ENCODE results near the gene GBE1. TPM values are rescaled to one million over a fixed set of nuclear protein-coding genes. Genes with fewer than 3 reads are reported as not detected.
"Not testable (repeated sequence)": the region's sequence is repeated elsewhere in the genome, so short reads cannot be mapped to it uniquely, and the experiment has no call there.

Gene GBE1
- total RNA-seq, 1 donor from 2014 or later: 25.0 TPM

GRCh38 chr3:81502236-81502635 is 259.2 kb downstream of the GBE1 start:
- no peaks in the 10 kb centered on the region for H3K36me3 ChIP-seq
- TF ChIP-seq POLR2AphosphoS5 (IDR thresholded peaks at IDR 0.05; ENCODE audit: insufficient read depth in 1 of 2, low read depth in 1 of 2) (no peak), POLR2A (IDR thresholded peaks at IDR 0.05) (no peak)
- TF ChIP-seq, protein P1, sequence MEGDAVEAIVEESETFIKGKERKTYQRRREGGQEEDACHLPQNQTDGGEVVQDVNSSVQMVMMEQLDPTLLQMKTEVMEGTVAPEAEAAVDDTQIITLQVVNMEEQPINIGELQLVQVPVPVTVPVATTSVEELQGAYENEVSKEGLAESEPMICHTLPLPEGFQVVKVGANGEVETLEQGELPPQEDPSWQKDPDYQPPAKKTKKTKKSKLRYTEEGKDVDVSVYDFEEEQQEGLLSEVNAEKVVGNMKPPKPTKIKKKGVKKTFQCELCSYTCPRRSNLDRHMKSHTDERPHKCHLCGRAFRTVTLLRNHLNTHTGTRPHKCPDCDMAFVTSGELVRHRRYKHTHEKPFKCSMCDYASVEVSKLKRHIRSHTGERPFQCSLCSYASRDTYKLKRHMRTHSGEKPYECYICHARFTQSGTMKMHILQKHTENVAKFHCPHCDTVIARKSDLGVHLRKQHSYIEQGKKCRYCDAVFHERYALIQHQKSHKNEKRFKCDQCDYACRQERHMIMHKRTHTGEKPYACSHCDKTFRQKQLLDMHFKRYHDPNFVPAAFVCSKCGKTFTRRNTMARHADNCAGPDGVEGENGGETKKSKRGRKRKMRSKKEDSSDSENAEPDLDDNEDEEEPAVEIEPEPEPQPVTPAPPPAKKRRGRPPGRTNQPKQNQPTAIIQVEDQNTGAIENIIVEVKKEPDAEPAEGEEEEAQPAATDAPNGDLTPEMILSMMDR (IDR thresholded peaks at IDR 0.05): no peak
- no peaks in the 10 kb centered on the region for H3K4me1 ChIP-seq
- H3K4me3 ChIP-seq: no peak overlapping the region
- no peak overlapping the region for H3K27ac ChIP-seq
- H3K27me3 ChIP-seq: no peaks in the 10 kb centered on the region
- DNase-seq (ENCODE audit: extremely low spot score in 2 of 2): no peak
- no peaks in the 10 kb centered on the region for H3K9me3 ChIP-seq
- intact Hi-C loops (cut with DNase I): no loop called here

DNA sequence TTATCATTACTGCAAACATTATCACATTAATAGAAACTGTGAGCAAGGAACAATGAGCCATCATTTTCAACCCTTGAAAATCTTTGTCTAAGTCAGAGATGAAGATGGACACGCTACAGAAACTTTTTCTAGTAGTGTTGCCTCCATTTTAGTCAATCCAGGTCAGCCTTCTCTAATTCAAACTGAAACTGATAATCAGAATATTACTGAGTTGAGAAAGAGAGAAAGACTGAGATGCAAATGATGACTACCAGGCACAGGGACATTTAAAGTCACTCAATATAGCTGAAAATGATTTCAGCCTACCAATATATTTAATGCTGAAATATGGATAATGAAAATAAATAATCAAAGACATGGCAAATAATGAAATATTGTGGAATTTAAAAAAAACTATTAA is 261.4 kb downstream of the GBE1 start:
- H3K27me3 ChIP-seq: no peaks in the 10 kb centered on the region
- no peaks in the 10 kb centered on the region for H3K36me3 ChIP-seq
- DNase-seq (ENCODE audit: extremely low spot score in 2 of 2): no peak
- no peak overlapping the region for H3K4me3 ChIP-seq
- intact Hi-C loops (cut with DNase I): no loop called here
- no peak overlapping the region for H3K27ac ChIP-seq
- H3K4me1 ChIP-seq: no peaks in the 10 kb centered on the region
- H3K9me3 ChIP-seq: no peaks in the 10 kb centered on the region
- TF ChIP-seq POLR2A (IDR thresholded peaks at IDR 0.05): no peak
- TF ChIP-seq POLR2AphosphoS5 (IDR thresholded peaks at IDR 0.05; ENCODE audit: insufficient read depth in 1 of 2, low read depth in 1 of 2): no peak
- TF ChIP-seq, protein P1 (IDR thresholded peaks at IDR 0.05): no peak

DNA sequence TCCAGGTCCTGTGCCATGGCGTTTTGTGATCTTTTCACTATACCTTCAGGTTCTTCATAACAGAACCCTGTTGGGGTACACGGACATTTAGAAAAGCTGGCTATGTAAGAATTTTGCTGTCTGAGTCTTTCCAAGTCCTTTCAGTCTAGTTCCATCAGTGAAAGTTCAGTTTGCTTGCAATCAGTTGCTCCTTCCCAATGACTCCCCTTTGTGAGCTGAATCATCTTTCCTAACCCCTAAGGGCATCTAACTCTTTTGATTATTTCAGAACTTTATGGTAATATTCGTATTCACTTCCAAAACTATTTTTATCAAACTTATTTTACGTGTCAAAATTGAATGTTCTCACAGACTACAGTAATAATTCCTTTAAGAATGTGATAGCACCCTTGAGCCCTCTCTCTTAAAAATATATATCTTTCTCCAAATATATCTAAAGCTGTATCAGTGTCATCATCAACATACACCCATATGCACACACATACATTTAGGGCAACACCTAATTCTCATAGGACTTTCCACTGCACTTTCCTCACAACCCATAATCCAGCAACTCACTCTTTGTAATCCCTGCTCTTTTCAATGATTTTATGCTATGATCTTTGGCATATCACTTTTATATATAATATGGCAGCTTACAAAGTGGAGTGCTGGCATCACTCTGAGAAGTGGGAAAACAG is 263.7 kb downstream of the GBE1 start:
- intact Hi-C loops (cut with DNase I): no loop called here
- TF ChIP-seq, protein P1 (IDR thresholded peaks at IDR 0.05): no peak
- TF ChIP-seq POLR2AphosphoS5 (IDR thresholded peaks at IDR 0.05; ENCODE audit: insufficient read depth in 1 of 2, low read depth in 1 of 2) (no peak), POLR2A (IDR thresholded peaks at IDR 0.05) (no peak)
- H3K4me3 ChIP-seq: no peak overlapping the region

GRCh38 chr3:81496407-81497104 is 264.9 kb downstream of the GBE1 start:
- H3K4me3 ChIP-seq: no peak overlapping the region
- no peak for TF ChIP-seq POLR2A (IDR thresholded peaks at IDR 0.05)
- intact Hi-C loops (cut with DNase I): no loop called here
- H3K36me3 ChIP-seq: no peaks in the 10 kb centered on the region
- H3K4me1 ChIP-seq: no peaks in the 10 kb centered on the region
- no peaks in the 10 kb centered on the region for H3K9me3 ChIP-seq
- DNase-seq (ENCODE audit: extremely low spot score in 2 of 2): no peak
- H3K27me3 ChIP-seq: no peaks in the 10 kb centered on the region
- no peak overlapping the region for H3K27ac ChIP-seq

More for the DNA sequence above, 263.7 kb downstream of the GBE1 start:
- DNase-seq (ENCODE audit: extremely low spot score in 2 of 2): no peak
- Histone ChIP-seq H3K4me1 (no peaks in the 10 kb centered on the region), H3K27me3 (no peaks in the 10 kb centered on the region), H3K36me3 (no peaks in the 10 kb centered on the region), H3K27ac (no peak overlapping the region), H3K9me3 (no peaks in the 10 kb centered on the region)

- H3K9me3 ChIP-seq; H3K36me3 ChIP-seq; H3K4me3 ChIP-seq; H3K4me1 ChIP-seq; DNase-seq (ENCODE audit: extremely low spot score in 2 of 2); intact Hi-C loops (cut with DNase I); H3K27me3 ChIP-seq: not testable (repeated sequence)
- H3K27ac ChIP-seq: peak overlapping the region; percentile 23
These were observed 269.0 kb downstream of the GBE1 start for GRCh38 chr3:81492471-81492870.

DNA sequence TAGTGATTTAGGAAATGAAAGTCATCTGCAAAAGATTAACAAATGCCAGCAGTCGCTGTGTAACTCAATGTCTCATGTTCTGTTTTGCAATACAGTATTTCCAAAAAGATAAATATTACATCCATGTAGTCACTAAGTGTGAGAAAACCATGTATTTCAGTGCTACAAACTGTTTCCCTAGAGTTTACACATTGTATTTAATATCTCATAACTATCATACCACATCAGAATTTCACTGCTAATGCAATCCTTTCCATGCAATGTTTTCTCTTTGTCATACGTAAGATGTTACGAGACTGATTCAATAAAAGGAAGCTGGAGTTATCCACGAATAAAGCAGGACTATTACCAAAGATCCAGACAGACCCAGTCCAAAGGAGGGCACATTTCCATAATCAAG is 269.4 kb downstream of the GBE1 start:
- Histone ChIP-seq H3K36me3 (no peaks in the 10 kb centered on the region), H3K4me1 (no peaks in the 10 kb centered on the region), H3K27me3 (no peaks in the 10 kb centered on the region), H3K9me3 (no peaks in the 10 kb centered on the region), H3K27ac (peak overlapping the region; percentile 23), H3K4me3 (no peak overlapping the region)
- intact Hi-C loops (cut with DNase I): no loop called here
- TF ChIP-seq POLR2AphosphoS5 (IDR thresholded peaks at IDR 0.05; ENCODE audit: insufficient read depth in 1 of 2, low read depth in 1 of 2) (no peak), POLR2A (IDR thresholded peaks at IDR 0.05) (no peak)
- TF ChIP-seq, protein P1 (IDR thresholded peaks at IDR 0.05): no peak
- DNase-seq (ENCODE audit: extremely low spot score in 2 of 2): no peak

Measured in vagina (tissue), 2 donors.